ENCODE results near the gene TPRG1. TPM values are rescaled to one million over a fixed set of nuclear protein-coding genes. Genes with fewer than 3 reads are reported as not detected.

The TPRG1 gene
- total and polyA plus RNA-seq, 2 of the 8 experiments (the other 6 are each of a cell fraction or from before 2014, with no cell fraction given): 0.37 to 0.47 TPM

- TF ChIP-seq, protein P1, sequence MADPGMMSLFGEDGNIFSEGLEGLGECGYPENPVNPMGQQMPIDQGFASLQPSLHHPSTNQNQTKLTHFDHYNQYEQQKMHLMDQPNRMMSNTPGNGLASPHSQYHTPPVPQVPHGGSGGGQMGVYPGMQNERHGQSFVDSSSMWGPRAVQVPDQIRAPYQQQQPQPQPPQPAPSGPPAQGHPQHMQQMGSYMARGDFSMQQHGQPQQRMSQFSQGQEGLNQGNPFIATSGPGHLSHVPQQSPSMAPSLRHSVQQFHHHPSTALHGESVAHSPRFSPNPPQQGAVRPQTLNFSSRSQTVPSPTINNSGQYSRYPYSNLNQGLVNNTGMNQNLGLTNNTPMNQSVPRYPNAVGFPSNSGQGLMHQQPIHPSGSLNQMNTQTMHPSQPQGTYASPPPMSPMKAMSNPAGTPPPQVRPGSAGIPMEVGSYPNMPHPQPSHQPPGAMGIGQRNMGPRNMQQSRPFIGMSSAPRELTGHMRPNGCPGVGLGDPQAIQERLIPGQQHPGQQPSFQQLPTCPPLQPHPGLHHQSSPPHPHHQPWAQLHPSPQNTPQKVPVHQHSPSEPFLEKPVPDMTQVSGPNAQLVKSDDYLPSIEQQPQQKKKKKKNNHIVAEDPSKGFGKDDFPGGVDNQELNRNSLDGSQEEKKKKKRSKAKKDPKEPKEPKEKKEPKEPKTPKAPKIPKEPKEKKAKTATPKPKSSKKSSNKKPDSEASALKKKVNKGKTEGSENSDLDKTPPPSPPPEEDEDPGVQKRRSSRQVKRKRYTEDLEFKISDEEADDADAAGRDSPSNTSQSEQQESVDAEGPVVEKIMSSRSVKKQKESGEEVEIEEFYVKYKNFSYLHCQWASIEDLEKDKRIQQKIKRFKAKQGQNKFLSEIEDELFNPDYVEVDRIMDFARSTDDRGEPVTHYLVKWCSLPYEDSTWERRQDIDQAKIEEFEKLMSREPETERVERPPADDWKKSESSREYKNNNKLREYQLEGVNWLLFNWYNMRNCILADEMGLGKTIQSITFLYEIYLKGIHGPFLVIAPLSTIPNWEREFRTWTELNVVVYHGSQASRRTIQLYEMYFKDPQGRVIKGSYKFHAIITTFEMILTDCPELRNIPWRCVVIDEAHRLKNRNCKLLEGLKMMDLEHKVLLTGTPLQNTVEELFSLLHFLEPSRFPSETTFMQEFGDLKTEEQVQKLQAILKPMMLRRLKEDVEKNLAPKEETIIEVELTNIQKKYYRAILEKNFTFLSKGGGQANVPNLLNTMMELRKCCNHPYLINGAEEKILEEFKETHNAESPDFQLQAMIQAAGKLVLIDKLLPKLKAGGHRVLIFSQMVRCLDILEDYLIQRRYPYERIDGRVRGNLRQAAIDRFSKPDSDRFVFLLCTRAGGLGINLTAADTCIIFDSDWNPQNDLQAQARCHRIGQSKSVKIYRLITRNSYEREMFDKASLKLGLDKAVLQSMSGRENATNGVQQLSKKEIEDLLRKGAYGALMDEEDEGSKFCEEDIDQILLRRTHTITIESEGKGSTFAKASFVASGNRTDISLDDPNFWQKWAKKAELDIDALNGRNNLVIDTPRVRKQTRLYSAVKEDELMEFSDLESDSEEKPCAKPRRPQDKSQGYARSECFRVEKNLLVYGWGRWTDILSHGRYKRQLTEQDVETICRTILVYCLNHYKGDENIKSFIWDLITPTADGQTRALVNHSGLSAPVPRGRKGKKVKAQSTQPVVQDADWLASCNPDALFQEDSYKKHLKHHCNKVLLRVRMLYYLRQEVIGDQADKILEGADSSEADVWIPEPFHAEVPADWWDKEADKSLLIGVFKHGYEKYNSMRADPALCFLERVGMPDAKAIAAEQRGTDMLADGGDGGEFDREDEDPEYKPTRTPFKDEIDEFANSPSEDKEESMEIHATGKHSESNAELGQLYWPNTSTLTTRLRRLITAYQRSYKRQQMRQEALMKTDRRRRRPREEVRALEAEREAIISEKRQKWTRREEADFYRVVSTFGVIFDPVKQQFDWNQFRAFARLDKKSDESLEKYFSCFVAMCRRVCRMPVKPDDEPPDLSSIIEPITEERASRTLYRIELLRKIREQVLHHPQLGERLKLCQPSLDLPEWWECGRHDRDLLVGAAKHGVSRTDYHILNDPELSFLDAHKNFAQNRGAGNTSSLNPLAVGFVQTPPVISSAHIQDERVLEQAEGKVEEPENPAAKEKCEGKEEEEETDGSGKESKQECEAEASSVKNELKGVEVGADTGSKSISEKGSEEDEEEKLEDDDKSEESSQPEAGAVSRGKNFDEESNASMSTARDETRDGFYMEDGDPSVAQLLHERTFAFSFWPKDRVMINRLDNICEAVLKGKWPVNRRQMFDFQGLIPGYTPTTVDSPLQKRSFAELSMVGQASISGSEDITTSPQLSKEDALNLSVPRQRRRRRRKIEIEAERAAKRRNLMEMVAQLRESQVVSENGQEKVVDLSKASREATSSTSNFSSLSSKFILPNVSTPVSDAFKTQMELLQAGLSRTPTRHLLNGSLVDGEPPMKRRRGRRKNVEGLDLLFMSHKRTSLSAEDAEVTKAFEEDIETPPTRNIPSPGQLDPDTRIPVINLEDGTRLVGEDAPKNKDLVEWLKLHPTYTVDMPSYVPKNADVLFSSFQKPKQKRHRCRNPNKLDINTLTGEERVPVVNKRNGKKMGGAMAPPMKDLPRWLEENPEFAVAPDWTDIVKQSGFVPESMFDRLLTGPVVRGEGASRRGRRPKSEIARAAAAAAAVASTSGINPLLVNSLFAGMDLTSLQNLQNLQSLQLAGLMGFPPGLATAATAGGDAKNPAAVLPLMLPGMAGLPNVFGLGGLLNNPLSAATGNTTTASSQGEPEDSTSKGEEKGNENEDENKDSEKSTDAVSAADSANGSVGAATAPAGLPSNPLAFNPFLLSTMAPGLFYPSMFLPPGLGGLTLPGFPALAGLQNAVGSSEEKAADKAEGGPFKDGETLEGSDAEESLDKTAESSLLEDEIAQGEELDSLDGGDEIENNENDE (IDR thresholded peaks at IDR 0.05; ENCODE audit: insufficient replicate concordance, low read length): no peak
- TF ChIP-seq SIN3A (conservative IDR thresholded peaks at IDR 0.05 in 1 of 2, IDR thresholded peaks at IDR 0.05 in 1 of 2; ENCODE audit: low read depth in 1 of 2, low read length in 2 of 2) (no peak), YY1 (IDR thresholded peaks at IDR 0.05; ENCODE audit: low read depth, low read length) (no peak), RAD21 (IDR thresholded peaks at IDR 0.05 in 1 of 2, conservative IDR thresholded peaks at IDR 0.05 in 1 of 2; ENCODE audit: low read depth in 2 of 2, low read length in 2 of 2) (no peak)
Measured at GRCh38 chr3:189138901-189139610, 32.7 kb upstream of the TPRG1 start (continued).

Measured in H1 (cell line).